ENCODE data around the gene ID4.

ID4 gene

GRCh38 chr6:19860235-19860877 is 23.2 kb downstream of the ID4 start:
- no peak for DNase-seq (ENCODE audit: low read depth in 2 of 2)

GRCh38 chr6:19864285-19864684 is 27.1 kb downstream of the ID4 start:
- no peak for DNase-seq (ENCODE audit: low read depth in 2 of 2)

- no peak for DNase-seq (ENCODE audit: low read depth in 2 of 2)
Measured at GRCh38 chr6:19865178-19865577, 28.0 kb downstream of the ID4 start.

GRCh38 chr6:19866173-19866984 is 29.2 kb downstream of the ID4 start:
- no peak for DNase-seq (ENCODE audit: low read depth in 2 of 2)

- DNase-seq (ENCODE audit: low read depth in 2 of 2), result no peak
Measured at GRCh38 chr6:19866985-19867627, 29.9 kb downstream of the ID4 start.

- DNase-seq (ENCODE audit: low read depth in 2 of 2), result no peak
Measured at GRCh38 chr6:19869464-19869863, 32.3 kb downstream of the ID4 start.

- DNase-seq (ENCODE audit: low read depth in 2 of 2), result no peak
Measured at GRCh38 chr6:19870322-19870721, 33.2 kb downstream of the ID4 start.

GRCh38 chr6:19873031-19873430 is 35.9 kb downstream of the ID4 start:
- no peak for DNase-seq (ENCODE audit: low read depth in 2 of 2)

- DNase-seq (ENCODE audit: low read depth in 2 of 2), result no peak
Measured at GRCh38 chr6:19876672-19877071, 39.5 kb downstream of the ID4 start.

- DNase-seq (ENCODE audit: low read depth in 2 of 2), result no peak
Measured at GRCh38 chr6:19879663-19880062, 42.5 kb downstream of the ID4 start.

GRCh38 chr6:19880066-19880465 is 42.9 kb downstream of the ID4 start:
- DNase-seq (ENCODE audit: low read depth in 2 of 2), result no peak

GRCh38 chr6:19891451-19891850 is 54.3 kb downstream of the ID4 start:
- DNase-seq (ENCODE audit: low read depth in 2 of 2), result no peak

Data from stimulated activated CD4-positive, alpha-beta T cell treated with anti-CD3 and anti-CD28 coated beads, Interleukin-1b, Interleukin-23, amount 100 ng/mL, for 1 hour (primary cell).